NCI-H2171 (cell line): ENCODE measurements around the gene MMP24.
"Not testable (repeated sequence)": the region's sequence is repeated elsewhere in the genome, so short reads cannot be mapped to it uniquely, and the experiment has no call there.

Experiments
- DNase-seq: peaks from one replicate; lab custom pipeline; 2025; lab: John Stamatoyannopoulos, UW

MMP24 gene

GRCh38 chr20:35257175-35257909 is 30.9 kb downstream of the MMP24 start:
- no peak for DNase-seq

GRCh38 chr20:35260426-35260825 is 33.9 kb downstream of the MMP24 start:
- no peak for DNase-seq

- DNase-seq, result not testable (repeated sequence)
These were observed 35.8 kb downstream of the MMP24 start for GRCh38 chr20:35262321-35262720.

GRCh38 chr20:35262731-35263531 is 36.4 kb downstream of the MMP24 start:
- not testable (repeated sequence) for DNase-seq

GRCh38 chr20:35263532-35264341 is 37.2 kb downstream of the MMP24 start:
- DNase-seq, result peak; percentile 44

- peak; percentile 5 for DNase-seq
These were observed 38.3 kb downstream of the MMP24 start for GRCh38 chr20:35264755-35265154.

- DNase-seq, result no peak
These were observed 40.6 kb downstream of the MMP24 start for GRCh38 chr20:35267092-35267491.

- peak; percentile 11 for DNase-seq
These were observed 42.7 kb downstream of the MMP24 start for GRCh38 chr20:35269055-35269781.

GRCh38 chr20:35270021-35270902 is 43.8 kb downstream of the MMP24 start:
- DNase-seq, result no peak

- DNase-seq, result no peak
These were observed 44.8 kb downstream of the MMP24 start for GRCh38 chr20:35271073-35271882.

- no peak for DNase-seq
These were observed 45.4 kb downstream of the MMP24 start for GRCh38 chr20:35271904-35272303.

GRCh38 chr20:35273449-35274171 is 47.1 kb downstream of the MMP24 start:
- DNase-seq, result no peak

GRCh38 chr20:35274172-35275092 is 47.9 kb downstream of the MMP24 start:
- DNase-seq, result no peak

- DNase-seq, result no peak
These were observed 49.3 kb downstream of the MMP24 start for GRCh38 chr20:35275741-35276251.

GRCh38 chr20:35276408-35276807 is 49.9 kb downstream of the MMP24 start:
- no peak for DNase-seq

- DNase-seq, result no peak
These were observed 50.6 kb downstream of the MMP24 start for GRCh38 chr20:35277127-35277526.

- peak; percentile 85 for DNase-seq
These were observed 51.3 kb downstream of the MMP24 start, which contains the start of gene MMP24OS for GRCh38 chr20:35277531-35278395. TSS of gene MMP24OS (minus strand) at chr20:35278122. CDS start at chr20:35277929, 193 bp downstream.
